Measurements from ENCODE around the gene IKZF4.
"Not testable (repeated sequence)": the region's sequence is repeated elsewhere in the genome, so short reads cannot be mapped to it uniquely, and the experiment has no call there.

The IKZF4 gene

GRCh38 chr12:56020423-56021184 lies at the start of gene IKZF4:
TSS of gene IKZF4 (plus strand) at chr12:56021043. CDS start at chr12:56021494, 451 bp downstream.
- DNase-seq, result peak; percentile 64 to 81
- TF ChIP-seq GATA1 (IDR thresholded peaks at IDR 0.05; ENCODE audit: low read depth, low read length), result no peak
- TF ChIP-seq POLR2A (IDR thresholded peaks at IDR 0.05; ENCODE audit: low read length), result peak; percentile 42

DNA sequence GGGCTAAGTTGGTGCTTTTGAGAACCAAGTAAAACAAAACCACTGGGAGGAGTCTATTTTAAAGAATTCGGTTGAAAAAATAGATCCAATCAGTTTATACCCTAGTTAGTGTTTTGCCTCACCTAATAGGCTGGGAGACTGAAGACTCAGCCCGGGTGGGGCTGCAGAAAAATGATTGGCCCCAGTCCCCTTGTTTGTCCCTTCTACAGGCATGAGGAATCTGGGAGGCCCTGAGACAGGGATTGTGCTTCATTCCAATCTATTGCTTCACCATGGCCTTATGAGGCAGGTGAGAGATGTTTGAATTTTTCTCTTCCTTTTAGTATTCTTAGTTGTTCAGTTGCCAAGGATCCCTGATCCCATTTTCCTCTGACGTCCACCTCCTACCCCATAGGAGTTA lies 48.8 kb upstream of the IKZF4 start:
- DNase-seq, result peak; percentile 34 to 46
- TF ChIP-seq GATA1 (IDR thresholded peaks at IDR 0.05; ENCODE audit: low read depth, low read length) (no peak), POLR2A (IDR thresholded peaks at IDR 0.05; ENCODE audit: low read length) (no peak)

DNA sequence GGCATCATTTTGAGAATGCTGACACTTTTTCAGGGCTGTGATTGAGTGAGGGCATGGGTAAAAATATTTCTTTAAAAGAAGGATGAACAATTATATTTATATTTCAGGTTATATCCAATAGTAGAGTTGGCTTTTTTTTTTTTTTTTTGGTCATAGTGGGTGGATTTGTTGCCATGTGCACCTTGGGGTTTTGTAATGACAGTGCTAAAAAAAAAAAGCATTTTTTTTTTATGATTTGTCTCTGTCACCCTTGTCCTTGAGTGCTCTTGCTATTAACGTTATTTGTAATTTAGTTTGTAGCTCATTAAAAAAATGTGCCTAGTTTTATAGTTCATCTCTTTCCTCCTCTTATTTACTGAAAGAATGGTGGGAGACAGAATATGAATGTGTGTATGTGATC lies 48.4 kb upstream of the IKZF4 start:
- TF ChIP-seq POLR2A (IDR thresholded peaks at IDR 0.05; ENCODE audit: low read length) (no peak), GATA1 (IDR thresholded peaks at IDR 0.05; ENCODE audit: low read depth, low read length) (no peak)
- DNase-seq, result no peak

DNA sequence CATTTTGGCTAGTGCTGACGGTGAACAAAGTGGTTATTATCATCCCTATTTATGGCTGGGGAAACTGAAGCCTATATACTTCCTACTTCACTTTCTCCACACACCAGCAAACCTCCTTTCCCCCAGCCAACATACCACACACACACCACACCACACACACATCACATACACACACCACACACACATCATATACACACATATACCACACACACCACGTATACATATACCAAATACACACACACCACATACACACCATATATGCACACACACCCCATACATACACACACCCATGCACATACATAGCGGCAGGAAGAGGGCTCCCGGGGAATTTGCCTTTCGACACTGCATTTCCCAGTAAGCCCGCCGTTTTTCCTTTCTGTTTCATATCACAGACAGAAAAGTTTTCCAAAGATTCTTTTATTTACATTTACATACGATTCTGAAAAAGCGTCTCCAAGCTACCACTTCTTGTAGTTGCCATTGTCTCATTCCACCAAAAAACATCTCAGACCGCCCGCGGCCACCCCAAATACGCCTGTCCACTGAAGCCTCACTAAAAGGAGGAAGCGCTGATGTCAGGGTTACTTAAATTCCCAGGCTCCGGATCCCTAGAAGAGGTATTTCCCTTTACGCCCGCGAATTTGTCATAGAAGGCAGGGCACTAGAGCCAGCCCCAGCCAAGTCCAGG lies 47.8 kb upstream of the IKZF4 start:
- DNase-seq, result peak in 1 of 2 experiments; percentile 75

GRCh38 chr12:55973599-55974307 lies 47.1 kb upstream of the IKZF4 start, which contains the start of gene RAB5B:
TSS of gene RAB5B (plus strand) at chr12:55974078. CDS start at chr12:55986961, 12,883 bp downstream.
- DNase-seq, result peak; percentile 99 to 100
- TF ChIP-seq GATA1 (IDR thresholded peaks at IDR 0.05; ENCODE audit: low read depth, low read length) (no peak), POLR2A (IDR thresholded peaks at IDR 0.05; ENCODE audit: low read length) (peak; percentile 93)

More for the DNA sequence above, 47.8 kb upstream of the IKZF4 start:
- no peak for TF ChIP-seq POLR2A (IDR thresholded peaks at IDR 0.05; ENCODE audit: low read length)
- no peak for TF ChIP-seq GATA1 (IDR thresholded peaks at IDR 0.05; ENCODE audit: low read depth, low read length)

DNA sequence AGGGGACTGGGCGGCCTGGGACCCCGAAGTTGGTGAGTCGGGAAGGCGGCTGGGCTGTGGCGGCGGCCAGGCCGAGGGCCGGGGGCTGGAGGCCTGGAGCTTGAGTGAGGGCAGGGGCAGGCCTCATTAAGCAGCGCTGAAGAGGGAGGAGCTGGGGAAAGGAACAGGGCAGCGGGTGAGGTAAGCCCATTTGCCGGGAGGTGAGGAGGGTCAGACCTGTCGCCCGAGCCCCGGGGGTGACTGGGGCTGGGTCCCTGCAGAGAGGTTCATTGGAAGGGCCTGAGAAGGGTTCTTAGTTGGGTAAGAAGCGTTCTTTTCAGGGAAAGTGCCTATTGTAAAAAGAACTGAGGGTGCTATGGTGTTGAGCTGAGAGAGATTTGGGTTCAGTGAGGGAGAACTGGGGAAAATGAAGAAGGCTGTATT lies 46.5 kb upstream of the IKZF4 start:
- DNase-seq, result peak; percentile 69 to 80
- TF ChIP-seq POLR2A (IDR thresholded peaks at IDR 0.05; ENCODE audit: low read length), result no peak
- TF ChIP-seq GATA1 (IDR thresholded peaks at IDR 0.05; ENCODE audit: low read depth, low read length), result no peak

GRCh38 chr12:55978393-55978792 lies 42.5 kb upstream of the IKZF4 start:
- TF ChIP-seq POLR2A (IDR thresholded peaks at IDR 0.05; ENCODE audit: low read length) (no peak), GATA1 (IDR thresholded peaks at IDR 0.05; ENCODE audit: low read depth, low read length) (no peak)
- DNase-seq, result no peak

GRCh38 chr12:55979069-55979468 lies 41.8 kb upstream of the IKZF4 start:
- DNase-seq, result no peak
- TF ChIP-seq POLR2A (IDR thresholded peaks at IDR 0.05; ENCODE audit: low read length), result no peak
- TF ChIP-seq GATA1 (IDR thresholded peaks at IDR 0.05; ENCODE audit: low read depth, low read length), result no peak

DNA sequence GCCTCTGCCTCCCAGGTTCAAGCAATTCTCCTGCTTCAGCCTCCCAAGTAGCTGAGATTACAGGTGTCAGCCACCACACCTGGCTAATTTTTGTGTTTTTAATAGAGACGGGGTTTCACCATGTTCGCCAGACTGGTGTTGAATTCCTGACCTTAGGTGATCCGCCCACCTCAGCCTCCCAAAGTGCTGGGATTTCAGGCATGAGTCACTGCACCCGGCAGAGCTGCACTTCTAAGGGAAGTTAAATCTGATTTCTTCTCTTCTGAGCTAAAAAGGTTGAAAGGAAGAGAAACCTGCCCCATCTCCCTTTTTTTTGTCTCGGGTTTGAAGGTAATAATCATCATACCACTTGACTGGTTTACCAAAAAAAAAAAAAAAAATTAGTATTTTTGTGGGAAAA lies 39.0 kb upstream of the IKZF4 start:
- DNase-seq, result not testable (repeated sequence)

GRCh38 chr12:55982319-55982936 lies 38.4 kb upstream of the IKZF4 start:
- no peak for DNase-seq
- TF ChIP-seq GATA1 (IDR thresholded peaks at IDR 0.05; ENCODE audit: low read depth, low read length) (no peak), POLR2A (IDR thresholded peaks at IDR 0.05; ENCODE audit: low read length) (no peak)

DNA sequence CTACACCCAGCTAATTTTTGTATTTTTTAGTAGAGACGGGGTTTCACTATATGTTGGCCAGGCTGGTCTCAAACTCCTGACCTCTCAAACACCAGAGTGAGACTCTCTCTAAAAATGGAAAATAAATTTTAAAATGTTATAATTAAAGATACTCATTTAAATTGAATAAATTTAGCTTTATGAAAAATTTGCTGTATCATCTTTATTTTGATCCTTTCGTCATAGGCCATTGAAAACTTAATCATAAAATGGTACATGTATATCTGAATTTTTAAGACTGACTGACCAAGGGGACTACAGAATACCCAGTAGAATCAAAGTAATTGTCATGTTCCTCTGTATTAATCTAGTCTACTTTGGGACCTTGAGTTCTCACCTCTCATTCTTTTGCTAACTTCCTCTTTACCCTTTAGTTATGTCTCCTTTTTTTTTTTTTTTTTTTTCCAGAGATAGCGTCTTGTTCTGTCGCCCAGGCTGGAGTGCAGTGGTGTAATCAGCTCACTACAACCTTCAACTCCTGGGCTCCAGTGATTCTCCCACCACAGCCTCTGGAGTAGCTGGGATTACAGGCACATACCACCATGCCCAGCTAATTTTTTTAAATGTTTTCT lies 37.5 kb upstream of the IKZF4 start:
- DNase-seq, result no peak
- no peak for TF ChIP-seq GATA1 (IDR thresholded peaks at IDR 0.05; ENCODE audit: low read depth, low read length)
- no peak for TF ChIP-seq POLR2A (IDR thresholded peaks at IDR 0.05; ENCODE audit: low read length)

- TF ChIP-seq GATA1 (IDR thresholded peaks at IDR 0.05; ENCODE audit: low read depth, low read length), result no peak
- TF ChIP-seq POLR2A (IDR thresholded peaks at IDR 0.05; ENCODE audit: low read length), result no peak
- DNase-seq, result no peak
Measured at GRCh38 chr12:55984861-55985260, 36.0 kb upstream of the IKZF4 start.

- no peak for DNase-seq
- TF ChIP-seq GATA1 (IDR thresholded peaks at IDR 0.05; ENCODE audit: low read depth, low read length) (no peak), POLR2A (IDR thresholded peaks at IDR 0.05; ENCODE audit: low read length) (no peak)
Measured at GRCh38 chr12:55985341-55985740, 35.5 kb upstream of the IKZF4 start.

DNA sequence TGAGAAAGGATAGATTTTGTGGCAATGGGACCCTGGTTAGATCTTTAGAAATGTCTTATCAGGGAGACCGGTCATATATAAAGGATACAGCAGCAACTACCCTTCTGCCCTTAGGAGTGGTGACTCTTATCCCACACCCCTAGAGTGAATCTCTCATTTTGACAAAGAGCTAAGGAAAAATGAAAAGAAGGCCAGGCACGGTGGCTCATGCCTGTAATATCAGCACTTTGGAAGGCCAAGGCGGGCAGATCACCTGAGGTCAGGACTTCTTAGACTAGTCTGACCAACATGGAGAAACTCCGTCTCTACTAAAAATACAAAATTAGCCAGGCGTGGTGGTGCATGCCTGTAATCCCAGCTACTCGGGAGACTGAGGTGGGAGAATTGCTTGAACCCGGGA lies 34.9 kb upstream of the IKZF4 start:
- DNase-seq, result not testable (repeated sequence)
